GM12892 (cell line): ENCODE data around the gene OAF.

Source experiments
- POLR2A ChIP-seq: IDR thresholded peaks from 2 replicates; pipeline ENCODE4 v1.6.1; 2011; ENCODE audit warnings: low read depth, low read length, control low read depth
- POLR2AphosphoS5 ChIP-seq: IDR thresholded peaks from 2 replicates; pipeline ENCODE4 v1.6.1; 2011; ENCODE audit warnings: low read depth, low read length, control low read depth
- TAF1 ChIP-seq: IDR thresholded peaks from 2 replicates; pipeline ENCODE4 v1.6.1; 2011; ENCODE audit warnings: low read depth, mild to moderate bottlenecking, control low read depth, low read length, borderline replicate concordance

- TF ChIP-seq POLR2AphosphoS5: no peak
- TF ChIP-seq POLR2A: no peak
- no peak for TF ChIP-seq TAF1
Observed at GRCh38 chr11:120186774-120187591, 23.8 kb upstream of the OAF start.
